Measurements from ENCODE around the gene MAPK1.
"Not testable (repeated sequence)": the region's sequence is repeated elsewhere in the genome, so short reads cannot be mapped to it uniquely, and the experiment has no call there.

DNA sequence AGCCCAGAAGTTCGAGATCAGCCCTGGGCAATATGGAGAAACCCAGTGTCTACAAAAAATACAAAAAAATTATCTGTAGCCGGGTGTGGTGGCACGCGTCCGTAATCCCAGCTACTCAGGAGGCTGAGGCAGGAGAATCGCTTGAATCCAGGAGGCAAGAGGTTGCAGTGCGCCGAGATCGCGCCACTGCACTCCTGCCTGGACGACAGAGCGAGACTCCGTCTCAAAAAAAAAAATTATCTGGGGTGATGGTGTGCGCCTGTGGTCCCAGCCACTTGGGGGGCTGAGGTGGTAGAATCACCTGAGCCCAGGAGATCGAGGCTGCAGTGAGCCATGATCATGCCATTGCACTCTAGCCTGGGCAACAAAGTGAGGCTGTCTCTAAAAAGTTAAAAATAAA is 31.0 kb downstream of the MAPK1 start:
- TF ChIP-seq POLR2A (IDR thresholded peaks at IDR 0.05; ENCODE audit: low read depth); POLR2AphosphoS5 (IDR thresholded peaks at IDR 0.05); EP300 (IDR thresholded peaks at IDR 0.05): not testable (repeated sequence)
- TF ChIP-seq, protein P1, sequence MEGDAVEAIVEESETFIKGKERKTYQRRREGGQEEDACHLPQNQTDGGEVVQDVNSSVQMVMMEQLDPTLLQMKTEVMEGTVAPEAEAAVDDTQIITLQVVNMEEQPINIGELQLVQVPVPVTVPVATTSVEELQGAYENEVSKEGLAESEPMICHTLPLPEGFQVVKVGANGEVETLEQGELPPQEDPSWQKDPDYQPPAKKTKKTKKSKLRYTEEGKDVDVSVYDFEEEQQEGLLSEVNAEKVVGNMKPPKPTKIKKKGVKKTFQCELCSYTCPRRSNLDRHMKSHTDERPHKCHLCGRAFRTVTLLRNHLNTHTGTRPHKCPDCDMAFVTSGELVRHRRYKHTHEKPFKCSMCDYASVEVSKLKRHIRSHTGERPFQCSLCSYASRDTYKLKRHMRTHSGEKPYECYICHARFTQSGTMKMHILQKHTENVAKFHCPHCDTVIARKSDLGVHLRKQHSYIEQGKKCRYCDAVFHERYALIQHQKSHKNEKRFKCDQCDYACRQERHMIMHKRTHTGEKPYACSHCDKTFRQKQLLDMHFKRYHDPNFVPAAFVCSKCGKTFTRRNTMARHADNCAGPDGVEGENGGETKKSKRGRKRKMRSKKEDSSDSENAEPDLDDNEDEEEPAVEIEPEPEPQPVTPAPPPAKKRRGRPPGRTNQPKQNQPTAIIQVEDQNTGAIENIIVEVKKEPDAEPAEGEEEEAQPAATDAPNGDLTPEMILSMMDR (IDR thresholded peaks at IDR 0.05), result not testable (repeated sequence)

Data from esophagus muscularis mucosa (tissue), 4 donors.